NCI-H2081 treated with DMSO at 0.1 percent for 48 hours (cell line): ENCODE results near the gene LINC01488.

ENCODE experiments used
- DNase-seq: peaks from one replicate; lab custom pipeline; 2025; lab: John Stamatoyannopoulos, UW

LINC01488 gene

DNA sequence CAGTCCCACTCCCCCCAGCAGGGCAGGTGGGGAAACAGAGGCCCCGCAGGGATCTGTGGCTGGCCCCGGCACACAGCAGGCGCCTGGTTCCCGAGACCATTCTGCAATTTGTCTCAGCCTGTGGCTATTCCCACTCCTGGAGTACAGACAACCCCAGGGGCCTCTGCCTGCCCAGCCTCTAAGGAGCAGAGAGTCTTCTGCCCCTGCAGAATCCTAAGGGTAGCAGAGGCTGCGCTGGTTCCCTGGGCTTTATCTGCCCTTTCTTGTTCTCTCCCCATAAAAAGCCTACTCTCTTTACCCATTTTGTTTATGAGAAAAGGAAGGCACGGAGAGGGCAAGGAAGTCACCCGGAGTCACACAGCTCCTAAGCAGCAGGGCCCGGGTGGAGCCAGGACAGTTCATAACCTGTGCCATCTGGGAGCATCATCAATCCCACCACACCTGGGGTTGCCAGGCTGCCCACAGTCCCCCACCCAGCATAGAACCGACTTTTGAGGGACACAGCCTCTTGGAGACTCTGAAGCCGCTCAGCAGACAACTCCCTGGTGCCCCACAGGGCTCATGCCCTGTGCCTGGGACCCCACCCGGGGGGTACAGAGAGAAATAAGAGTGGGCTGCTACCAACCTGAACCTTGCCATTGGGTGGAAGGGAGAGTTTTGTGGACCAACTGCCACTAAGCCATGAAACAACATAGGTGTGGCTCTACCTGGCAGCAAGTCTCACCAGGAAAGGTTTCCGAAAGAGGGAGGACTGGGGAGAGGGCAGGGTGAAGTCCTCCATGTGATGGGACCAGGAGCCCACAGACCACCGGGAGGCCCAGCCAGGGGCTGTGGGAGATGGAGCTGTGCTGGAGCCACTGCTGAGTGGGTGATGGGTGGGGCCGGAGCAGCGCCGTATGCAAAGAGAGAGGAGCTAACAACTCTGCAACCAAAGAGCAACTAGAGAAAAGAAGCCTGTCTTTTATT is 17.2 kb upstream of the LINC01488 start:
- DNase-seq, result no peak

DNA sequence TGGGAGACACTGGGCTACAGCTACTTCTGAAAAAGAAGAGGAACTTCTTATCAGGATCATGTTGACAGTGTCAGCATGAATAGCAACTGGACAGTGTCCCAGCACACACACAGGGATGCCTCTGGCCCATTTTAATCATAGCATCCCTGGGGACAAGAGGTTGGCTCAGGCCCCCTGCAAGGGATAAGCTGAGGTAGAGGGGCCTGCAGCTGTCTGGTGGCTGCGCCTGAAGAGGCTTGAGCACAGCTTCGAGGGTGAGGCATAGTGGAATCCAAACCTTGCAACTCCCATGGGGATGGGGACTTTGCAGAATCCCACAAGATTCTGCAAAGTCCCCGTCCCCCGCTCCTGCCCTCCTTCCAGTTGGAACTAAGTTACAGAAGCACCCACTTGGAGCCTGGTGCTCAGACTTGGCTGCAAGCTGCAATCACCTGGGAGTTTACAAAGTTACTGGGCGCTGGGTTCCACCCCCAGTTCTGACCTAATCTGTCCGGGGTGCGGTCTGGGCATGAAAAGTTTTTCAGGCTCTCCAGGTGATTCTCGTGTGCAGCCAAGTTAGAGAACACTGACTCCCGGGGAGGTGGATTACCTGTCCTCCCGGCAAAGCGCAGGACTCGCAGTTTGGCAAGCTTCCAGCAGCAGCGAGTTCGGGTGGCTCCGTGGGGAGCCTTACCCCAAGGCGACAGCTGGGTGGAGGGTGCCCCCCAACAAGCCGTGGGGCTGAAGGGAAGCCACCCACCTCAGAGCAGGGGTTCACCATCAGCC is 16.0 kb upstream of the LINC01488 start:
- DNase-seq, result no peak

DNA sequence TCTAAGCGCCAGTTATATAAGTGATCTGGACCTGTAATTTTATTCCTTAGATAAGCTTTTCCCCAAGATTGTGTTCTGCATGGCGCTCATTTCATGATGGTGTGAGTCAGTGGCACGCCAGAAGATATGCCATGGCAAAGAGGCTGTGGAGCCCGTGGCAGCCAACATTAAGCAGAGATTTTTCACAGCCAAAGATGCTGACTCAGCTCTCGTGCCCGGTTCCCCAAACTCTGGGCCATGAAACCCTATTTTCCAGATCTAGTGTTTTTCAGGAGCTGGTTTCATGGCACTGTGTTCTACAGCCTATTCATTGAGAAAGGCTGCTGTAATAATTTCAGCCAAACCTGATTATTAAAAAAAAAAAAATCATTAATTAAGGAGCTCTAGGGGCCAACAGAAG is 15.4 kb upstream of the LINC01488 start:
- no peak for DNase-seq

DNA sequence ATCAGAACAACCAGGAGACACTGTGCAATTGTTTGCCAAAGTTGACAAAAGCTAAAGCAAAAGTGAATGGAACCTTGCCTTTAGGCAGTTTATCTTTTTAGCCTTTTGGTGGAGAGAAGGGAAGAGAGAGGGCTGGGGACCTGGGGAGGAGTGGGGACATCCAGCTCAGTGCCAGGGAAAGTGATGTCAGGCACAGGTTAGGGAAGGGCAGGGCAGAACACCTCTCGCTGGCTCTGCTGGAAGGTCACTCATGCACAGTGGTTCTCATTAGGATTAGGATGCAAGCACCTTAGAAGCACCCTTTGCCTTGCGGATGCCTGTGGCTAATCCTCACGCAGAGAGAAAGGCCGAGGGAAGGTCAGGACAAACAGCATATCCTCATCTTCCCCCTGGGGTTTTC is 14.3 kb upstream of the LINC01488 start:
- no peak for DNase-seq

DNA sequence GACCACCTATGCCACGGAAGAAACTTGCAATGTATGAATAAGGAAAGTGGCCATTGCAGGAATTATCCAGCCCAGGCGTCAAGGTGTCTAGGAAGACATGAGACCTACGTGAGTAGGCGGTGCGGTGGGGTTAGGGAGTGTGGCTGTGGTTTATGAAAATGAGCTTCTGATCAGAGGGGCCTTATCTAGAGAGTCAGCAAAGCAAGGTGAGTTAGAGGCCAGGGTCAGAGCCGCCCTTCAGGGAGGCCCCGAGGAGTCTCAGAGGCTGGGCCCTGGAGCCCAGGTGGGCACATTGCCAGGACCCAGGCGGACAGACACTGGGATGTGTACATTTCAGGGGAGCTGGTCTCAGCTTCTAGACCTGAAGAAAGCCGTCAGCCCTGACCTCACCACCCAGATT is 13.8 kb upstream of the LINC01488 start:
- no peak for DNase-seq

DNA sequence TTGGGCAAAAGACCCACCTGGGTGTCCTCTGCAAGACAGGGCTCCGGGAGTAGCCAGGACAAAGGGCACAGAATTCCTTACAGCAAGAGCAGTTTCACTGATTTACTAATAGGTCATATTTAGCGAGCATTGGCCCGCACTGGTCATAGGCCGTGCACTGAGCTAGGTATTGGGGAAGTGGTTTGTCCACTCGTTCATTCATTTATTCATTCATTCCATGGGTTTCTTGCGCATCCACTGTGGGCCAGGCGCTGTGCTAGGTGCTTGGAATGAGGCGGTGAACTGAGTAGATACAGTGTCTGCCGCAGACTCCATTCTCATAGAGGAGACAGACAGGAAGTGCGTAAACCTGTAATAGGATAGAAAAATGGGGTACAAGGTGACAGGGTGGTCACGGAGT is 13.2 kb upstream of the LINC01488 start:
- no peak for DNase-seq

DNA sequence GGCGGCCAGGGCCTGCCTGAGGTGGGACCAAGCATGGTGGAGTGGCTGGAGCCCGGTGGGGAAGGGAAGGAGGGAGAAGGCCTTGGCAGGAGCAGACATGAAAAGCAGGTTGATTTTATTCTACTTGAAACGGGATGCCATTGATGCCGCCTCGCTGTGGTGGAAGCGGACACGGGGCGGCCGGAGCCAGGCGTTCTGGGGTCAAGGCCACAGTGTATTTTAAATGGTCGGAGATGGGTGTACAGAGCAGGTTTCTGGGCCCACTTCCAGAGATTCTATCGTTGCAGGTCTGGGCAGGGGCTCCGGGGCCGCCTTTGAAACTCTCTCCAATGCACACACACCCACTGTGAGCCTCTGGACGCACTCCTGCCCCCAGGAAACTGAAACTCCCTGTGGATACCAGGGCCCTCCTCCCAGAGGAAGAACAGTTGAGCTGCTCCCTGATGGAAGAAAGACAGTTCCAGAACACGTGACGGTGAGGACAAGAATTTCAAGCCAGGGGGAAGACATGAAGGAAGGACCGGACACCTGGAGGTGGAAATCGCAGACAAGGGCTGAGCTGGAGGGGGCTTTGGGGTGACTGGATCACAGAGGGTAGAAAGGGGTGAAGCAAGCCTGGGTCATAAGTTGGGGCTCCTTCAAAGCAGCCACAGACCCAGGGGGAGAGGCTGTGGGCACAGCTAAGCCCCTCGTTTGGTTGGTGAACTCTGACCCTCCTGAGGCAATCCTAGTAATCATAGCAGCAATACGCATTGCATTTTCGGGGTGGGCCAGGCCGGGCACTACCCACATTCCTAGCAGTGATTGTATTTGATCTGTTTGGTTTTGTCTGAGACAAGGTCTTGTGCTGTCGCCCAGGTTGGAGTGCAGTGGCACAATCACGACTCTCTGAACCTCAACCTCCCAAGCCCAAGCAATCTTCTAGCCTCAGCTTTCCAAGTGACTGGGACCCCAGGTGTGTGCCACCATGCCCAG is 12.3 kb upstream of the LINC01488 start:
- DNase-seq, result no peak

DNA sequence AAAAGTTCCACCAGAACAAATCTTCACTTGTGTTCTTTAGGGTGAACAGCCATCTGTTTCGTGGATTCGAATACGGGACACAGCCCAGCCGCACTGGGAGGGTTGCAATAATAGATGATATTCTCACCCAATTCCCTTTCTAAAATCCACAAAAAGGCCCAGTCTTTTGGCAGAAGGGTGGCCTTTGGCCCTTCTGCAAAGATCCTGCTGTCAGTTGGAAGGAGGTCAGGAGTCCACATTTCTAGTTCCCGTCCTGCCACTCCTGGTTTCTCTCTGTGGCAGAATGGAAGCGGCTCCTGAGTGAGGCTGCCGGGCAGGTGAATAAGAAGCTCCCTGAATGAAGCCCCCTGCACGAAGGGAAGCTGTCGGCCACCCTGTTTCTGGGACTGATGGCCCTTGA is 11.2 kb upstream of the LINC01488 start:
- DNase-seq, result no peak

DNA sequence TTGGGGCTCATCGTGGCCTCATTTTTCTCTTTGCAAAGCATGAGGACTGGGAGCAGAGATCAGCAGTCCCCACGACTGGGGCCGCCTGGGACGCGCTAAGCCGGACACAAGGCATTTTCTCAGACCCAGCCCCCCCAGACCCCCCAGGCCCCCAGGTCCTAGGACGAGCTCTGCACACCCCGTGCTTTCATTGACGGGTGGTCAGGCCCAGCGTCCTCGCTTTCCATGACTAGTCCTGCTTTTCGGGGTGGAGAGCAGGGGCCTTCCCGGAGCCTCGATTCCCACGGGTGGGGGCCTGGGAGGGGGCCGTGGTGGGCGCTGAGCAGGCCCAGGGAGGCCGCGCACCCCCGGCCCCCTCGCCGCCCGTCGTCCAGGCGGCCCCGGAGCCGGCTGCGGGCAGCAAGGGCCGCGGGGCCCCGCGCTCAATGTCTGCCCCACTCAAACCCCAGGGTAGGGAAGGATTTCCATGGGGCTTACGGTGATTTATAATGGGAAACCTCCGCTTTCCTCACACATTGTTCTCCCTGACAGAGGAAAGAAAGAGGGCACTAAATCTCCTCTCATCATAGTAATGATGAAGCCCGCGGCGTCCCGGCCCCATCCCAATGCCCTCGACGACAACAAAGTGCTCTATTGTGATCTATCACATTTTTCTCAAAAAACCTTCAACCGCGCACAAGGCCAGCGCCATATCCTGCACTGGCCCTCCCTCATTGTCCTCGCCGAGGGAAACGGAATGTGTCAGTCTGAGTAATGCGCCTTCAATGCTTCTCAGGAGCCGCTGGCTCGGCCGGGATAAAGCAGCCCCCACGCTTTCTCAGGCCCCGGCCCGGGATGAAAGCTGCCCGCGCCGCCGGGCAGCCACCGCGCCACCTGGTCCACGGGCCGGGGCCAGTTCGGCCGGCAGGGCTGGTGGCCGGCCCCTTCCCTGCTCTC is 10.4 kb upstream of the LINC01488 start:
- DNase-seq, result no peak

DNA sequence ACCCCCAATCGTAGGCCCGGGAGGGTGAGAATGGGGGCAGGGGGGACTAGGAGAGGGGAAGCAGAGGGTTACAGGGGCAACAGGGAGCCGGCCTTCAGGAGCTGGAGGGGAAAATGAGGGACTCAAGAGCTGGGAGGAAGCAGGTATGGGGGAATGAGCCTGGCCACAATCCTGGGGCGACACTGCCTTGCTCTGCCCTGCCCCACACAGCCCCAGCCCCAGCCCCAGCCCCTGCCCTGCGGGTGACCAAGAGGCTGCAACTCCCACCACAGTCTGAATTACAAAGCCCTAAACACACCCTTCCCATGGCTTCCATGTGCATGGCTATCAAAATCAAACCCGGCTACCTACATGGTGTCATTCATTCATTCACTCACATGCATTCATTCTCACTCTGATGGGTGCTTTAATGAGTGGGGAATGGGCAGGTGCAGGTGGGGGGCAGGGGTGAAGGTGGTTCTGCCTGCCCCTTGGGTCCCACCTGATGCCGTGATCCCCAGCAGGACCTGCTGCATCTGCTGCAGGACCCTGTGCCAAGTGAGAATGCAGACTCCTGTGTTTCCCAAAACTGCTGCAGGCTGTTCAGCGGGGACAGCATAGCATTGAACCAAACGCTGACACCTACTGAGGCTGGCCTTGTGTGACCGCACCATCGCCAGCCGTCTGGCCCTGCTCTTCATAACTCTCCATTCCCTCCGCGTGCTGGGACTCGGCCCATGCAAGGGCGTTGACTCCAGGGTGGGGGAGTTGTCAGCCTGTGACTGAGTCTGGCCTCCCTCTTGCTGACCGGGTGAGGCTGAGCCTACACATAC is 9.5 kb upstream of the LINC01488 start:
- DNase-seq, result no peak

DNA sequence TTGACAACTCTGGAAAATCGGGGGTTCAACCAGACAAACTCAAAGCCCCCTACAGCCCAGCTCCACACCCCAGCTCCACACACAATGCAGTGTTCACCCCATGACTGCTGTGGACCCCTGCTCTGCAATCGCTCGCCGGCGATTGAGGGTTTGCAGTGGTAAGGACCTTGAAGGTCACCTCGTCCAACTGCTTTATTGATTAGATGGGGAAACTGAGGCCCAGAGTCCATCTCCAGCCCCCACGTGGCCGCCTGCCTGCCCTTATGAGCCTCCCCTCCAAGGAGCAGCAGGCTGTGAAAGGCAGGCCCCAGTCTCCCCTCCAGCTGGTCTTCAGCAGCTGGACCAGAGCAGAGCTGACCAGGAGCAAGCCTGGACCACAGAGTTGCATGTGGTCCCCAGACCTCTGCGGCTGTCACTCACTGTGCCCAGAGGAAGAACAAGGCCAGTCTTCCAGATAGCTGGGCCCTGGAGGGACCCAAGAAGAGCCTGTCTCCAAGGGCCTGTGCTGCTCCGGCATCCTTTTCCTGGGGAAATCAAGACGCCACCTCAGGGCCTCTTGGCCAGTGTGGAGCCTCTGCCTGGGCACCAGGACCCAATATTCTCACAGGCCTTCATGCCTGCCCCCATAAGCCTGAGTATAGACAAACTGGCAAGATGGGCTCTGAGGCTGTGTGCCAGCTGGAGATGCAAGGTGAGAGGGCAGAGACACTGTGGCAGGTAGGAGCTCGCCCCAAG is 8.8 kb upstream of the LINC01488 start:
- no peak for DNase-seq

DNA sequence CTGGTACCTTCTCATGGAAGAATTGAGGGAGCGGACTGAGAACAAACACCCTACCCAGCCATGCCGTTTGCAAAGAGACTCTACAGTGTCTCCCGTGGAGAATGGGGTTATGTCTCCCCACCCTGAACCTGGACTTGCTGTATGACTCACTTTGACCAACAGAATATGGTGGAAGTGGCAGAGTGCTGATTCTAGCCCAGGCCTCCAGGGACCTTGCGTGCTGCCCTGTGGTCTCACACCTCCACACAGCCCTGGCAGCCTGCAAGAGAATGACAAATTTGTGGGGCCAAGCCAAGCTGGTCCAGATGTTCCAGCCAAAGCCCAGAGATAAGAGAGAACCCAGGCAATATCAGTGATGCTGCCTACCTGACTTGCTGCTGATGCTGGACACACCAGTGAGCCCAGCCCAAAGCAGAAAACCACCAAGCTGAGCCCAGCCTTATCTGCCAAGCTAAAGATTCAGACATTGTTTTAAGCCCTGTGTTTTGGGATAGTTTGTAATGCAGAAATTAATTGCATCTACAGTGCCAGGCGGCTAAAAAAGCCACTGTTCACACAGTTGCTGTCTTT is 8.1 kb upstream of the LINC01488 start:
- DNase-seq, result no peak

DNA sequence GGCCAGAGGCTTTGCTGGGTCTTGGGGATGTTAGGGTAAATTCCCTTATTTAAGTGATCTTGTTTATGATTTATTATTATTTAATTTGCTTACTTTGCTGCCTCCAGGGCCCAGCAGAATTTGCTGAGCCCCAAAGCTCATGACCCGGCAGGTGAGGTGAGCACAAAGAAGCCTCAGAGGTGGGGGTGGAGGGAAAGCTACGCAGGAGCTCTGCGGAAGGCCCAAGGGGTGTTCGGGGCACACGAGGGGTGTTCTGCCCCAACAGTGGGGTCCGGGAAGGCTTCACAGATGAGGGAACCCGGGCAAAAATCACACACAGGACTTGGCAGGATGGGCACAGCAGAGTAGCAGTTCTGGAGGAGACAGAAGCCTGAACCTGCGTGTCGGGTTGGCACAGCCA is 6.7 kb upstream of the LINC01488 start:
- no peak for DNase-seq

DNA sequence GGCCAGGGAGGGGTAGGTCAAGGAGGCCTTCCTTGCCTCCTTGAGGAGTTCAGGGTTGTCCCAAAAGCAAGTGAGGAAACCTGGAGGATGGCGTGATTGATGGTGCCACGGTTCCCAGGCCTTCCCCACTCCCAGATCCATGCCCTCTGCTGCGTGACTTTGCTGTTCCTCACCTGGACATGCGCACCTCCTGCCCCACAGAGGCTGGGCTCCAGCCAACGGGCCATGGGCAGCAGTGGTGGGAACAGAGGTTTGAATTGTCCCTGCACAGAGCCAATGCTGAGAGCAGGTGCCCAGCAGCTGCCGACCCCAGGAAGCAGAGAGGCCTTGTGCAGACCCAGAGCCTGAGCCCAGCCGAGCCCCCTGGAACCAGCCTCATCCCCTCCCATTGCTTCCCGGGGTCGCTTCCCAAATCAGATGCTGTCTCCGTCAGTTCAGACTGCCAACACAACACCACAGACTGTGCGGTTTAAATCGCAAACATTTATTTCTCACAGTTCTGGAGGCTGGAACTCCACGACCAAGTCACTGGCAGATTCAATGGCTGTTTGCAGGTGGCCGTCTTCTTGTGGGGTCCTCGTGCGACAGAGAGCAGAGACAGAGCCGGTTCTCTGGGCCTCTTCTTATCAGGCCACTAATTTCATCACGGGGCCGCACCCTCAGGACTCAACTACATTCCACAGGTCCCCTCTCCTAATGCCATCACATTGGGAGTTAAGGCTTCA is 6.2 kb upstream of the LINC01488 start:
- DNase-seq, result no peak

DNA sequence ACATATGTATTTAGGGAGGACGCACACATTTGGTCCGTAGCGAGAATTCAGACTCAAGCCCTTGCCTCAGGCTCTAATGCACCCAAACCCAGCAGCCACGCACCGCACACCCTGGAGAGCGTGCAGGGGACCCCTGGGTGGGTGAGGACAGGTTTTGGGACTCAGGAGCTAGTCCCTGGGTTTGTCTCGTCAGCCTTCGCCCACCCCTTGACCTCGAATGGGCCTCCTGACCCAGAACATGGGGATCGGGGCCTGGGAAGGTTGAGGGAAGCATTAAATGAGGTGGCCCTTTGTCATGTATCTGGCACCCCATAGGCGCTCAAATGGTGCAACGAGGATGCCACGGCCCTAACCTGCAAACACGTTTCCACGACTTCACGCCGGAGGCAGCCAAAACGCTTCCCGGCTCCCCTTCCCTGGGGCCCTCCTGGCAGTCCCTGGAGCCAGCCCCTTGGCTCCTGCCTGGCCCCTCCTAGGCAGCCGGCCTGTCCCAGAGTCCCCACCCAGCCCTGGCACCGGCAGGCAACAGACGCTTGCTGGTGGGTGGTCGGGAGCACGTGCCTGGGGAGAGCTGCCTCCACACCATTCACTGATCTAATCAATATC is 5.5 kb upstream of the LINC01488 start:
- no peak for DNase-seq

DNA sequence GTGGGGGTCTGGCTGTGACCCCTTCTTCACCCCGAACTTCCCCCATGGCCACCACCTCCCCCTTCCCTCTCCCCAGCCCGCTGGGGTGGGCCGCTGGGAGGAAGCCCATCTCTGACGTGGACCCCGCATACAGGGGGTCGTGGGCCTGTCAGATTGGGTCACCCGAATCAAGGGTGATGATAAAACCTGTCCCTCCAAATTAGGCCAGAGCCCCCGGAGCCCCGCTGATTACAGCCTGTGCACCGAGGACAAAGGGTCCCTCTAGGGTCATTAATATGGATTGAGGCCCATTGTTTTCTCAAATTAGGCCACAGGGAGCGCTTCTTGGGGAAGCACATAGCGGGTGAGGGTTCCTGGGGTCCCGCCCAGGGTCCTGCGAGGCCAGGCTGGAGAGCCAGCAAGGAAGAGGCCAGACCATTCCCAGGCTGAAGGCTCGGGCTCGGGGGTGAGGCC is 4.9 kb upstream of the LINC01488 start:
- no peak for DNase-seq

DNA sequence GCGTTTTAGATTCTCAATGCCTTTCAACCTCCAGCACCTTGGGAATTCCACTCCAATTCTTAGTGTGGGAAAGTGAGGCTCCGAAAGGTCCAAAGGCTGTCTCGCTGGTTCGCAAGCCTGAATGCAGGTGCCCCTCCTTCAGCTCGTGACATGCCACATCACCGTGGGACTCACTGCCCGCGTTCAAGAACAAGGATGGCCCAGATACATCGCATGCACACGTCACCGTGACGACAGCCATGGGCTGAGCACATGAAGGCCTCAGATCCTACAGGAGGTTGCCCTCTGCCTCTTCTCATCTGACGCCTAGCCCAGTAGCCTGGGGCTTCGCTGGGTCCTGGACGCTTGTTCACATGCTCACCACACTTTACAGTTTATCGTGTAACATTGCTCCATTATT is 4.4 kb upstream of the LINC01488 start:
- DNase-seq, result no peak
